HCT116 (cell line): Measurements from ENCODE around the gene MEN1. TPM values are rescaled to one million over a fixed set of nuclear protein-coding genes. Genes with fewer than 3 reads are reported as not detected.

Experiments used
- ATAC-seq: fragments of 200-7000 bp; cut with Tn5 transposase; 2 replicates; pipeline ENCODE4 v1.9.1; 2020; ENCODE audit warnings: mild to moderate bottlenecking, moderate library complexity
- BruUV-seq: library from RNA; stranded (reverse); fragments of 400-500 nt; replicated peaks from 2 replicates; lab custom pipeline; 2021; lab: Mats Ljungman, UMichigan
- CTCF ChIA-PET: fragments of 300-600 bp; sonication (Branson Sonifier 250); formaldehyde crosslinking; loops from one replicate; lab custom pipeline; 2021; ENCODE audit warnings: antibody characterized with exemption; lab: Charles Lee
- POLR2A ChIA-PET: fragments of 300-600, 350-600 bp; sonication (Branson Sonifier 250); formaldehyde crosslinking; loops from one replicate; lab custom pipeline; 2021; ENCODE audit warnings: antibody characterized with exemption; lab: Charles Lee
- RAD21 ChIA-PET, 2 experiments: fragments of 300-600 bp; sonication (Branson Sonifier 250); formaldehyde crosslinking; loops; one replicate each; lab custom pipeline; 2023; ENCODE audit warnings: low total read pairs in 2 of 2; ENCODE audit not compliant: uncharacterized antibody in 2 of 2, unreplicated experiment in 2 of 2, low non-redundant PET in 1 of 2; lab: Charles Lee
- DNase-seq: peaks from one replicate; pipeline ENCODE4 v3.0.0-alpha.2; 2010; ENCODE audit warnings: low read depth, low spot score
- H2AFZ ChIP-seq: fragments of 200-600 bp; shearing (Covaris generic), sonication (generic); 2 replicates; pipeline ENCODE4 v1.6.1; 2017; ENCODE audit warnings: low read depth, mixed run types, mixed read lengths, antibody characterized with exemption, low read length; ENCODE audit not compliant: poor library complexity, severe bottlenecking
- H3K27ac ChIP-seq: 2 replicates; pipeline ENCODE4 v1.5.1; 2012; ENCODE audit warnings: low read depth, low read length
- H3K27me3 ChIP-seq: fragments of 200-600 bp; sonication (generic); 2 replicates; pipeline ENCODE4 v1.6.1; 2016; ENCODE audit warnings: mixed run types, low read length, mixed read lengths; ENCODE audit not compliant: insufficient read depth
- H3K36me3 ChIP-seq, 2 experiments: fragments of 200-500 bp in 1 of 2; fragments of 200-600 bp in 1 of 2; sonication (Bioruptor generic) in 1 of 2; sonication (generic) in 1 of 2; 2 replicates each; pipeline versions ENCODE4 v1.5.1 to v1.6.1; 2014 to 2016; ENCODE audit warnings: low read length in 2 of 2, inconsistent platforms in 1 of 2, mixed read lengths in 1 of 2, mixed run types in 1 of 2; ENCODE audit not compliant: insufficient read depth in 2 of 2, control insufficient read depth in 1 of 2
- H3K4me1 ChIP-seq, 2 experiments: fragments of 200-600 bp in 1 of 2; sonication (generic) in 1 of 2; 2 replicates each; pipeline versions ENCODE4 v1.5.1 to v1.6.1; 2012 to 2017; ENCODE audit warnings: low read length in 2 of 2, inconsistent platforms in 1 of 2, mild to moderate bottlenecking in 1 of 2, mixed read lengths in 1 of 2, mixed run types in 1 of 2, moderate library complexity in 1 of 2; ENCODE audit not compliant: insufficient read depth in 2 of 2, control insufficient read depth in 1 of 2
- H3K4me2 ChIP-seq: fragments of 200-600 bp; sonication (generic); 2 replicates; pipeline ENCODE4 v1.6.1; 2017; ENCODE audit warnings: mixed run types, low read length, mixed read lengths
- H3K4me3 ChIP-seq, 2 experiments: fragments of 200-600 bp in 1 of 2; sonication (generic) in 1 of 2; replicated peaks in 1 of 2; 2 replicates each; pipeline ENCODE4 v1.5.1; 2011 to 2016; ENCODE audit warnings: low read length in 2 of 2, control low read depth in 1 of 2, low read depth in 1 of 2, mild to moderate bottlenecking in 1 of 2, mixed read lengths in 1 of 2, mixed run types in 1 of 2
- H3K79me2 ChIP-seq: fragments of 200-600 bp; sonication (generic); 2 replicates; pipeline ENCODE4 v1.6.1; 2017; ENCODE audit warnings: mild to moderate bottlenecking, mixed run types, low read length, moderate library complexity, mixed read lengths; ENCODE audit not compliant: insufficient read depth
- H3K9ac ChIP-seq: fragments of 200-600 bp; sonication (generic); 2 replicates; pipeline ENCODE4 v1.6.1; 2016; ENCODE audit warnings: low read length, mixed read lengths
- H3K9me2 ChIP-seq: fragments of 200-600 bp; sonication (generic), shearing (Covaris generic); 2 replicates; pipeline ENCODE4 v1.6.1; 2017; ENCODE audit warnings: mixed run types, mild to moderate bottlenecking, moderate library complexity; ENCODE audit not compliant: insufficient read depth
- H3K9me3 ChIP-seq, 2 experiments: fragments of 200-500 bp in 1 of 2; fragments of 200-600 bp in 1 of 2; sonication (Bioruptor generic) in 1 of 2; sonication (generic) in 1 of 2; 2 replicates each; pipeline ENCODE4 v1.6.1; 2014 to 2017; ENCODE audit warnings: low read length in 2 of 2, mixed read lengths in 2 of 2, inconsistent platforms in 1 of 2, low read depth in 1 of 2, mild to moderate bottlenecking in 1 of 2, mixed run types in 1 of 2, moderate library complexity in 1 of 2; ENCODE audit not compliant: control insufficient read depth in 1 of 2, insufficient read depth in 1 of 2
- H4K20me1 ChIP-seq: fragments of 200-600 bp; sonication (generic), shearing (Covaris generic); 2 replicates; pipeline ENCODE4 v1.6.1; 2017; ENCODE audit warnings: mixed run types, mild to moderate bottlenecking, moderate library complexity; ENCODE audit not compliant: insufficient read depth
- EGR1 ChIP-seq: IDR thresholded peaks from 2 replicates; pipeline ENCODE4 v1.6.1; 2012; ENCODE audit warnings: low read depth
- ELF1 ChIP-seq: IDR thresholded peaks from 2 replicates; pipeline ENCODE4 v1.6.1; 2012; ENCODE audit warnings: low read depth, borderline replicate concordance
- EZH2phosphoT487 ChIP-seq: fragments of 200-600 bp; IDR thresholded peaks from 2 replicates; pipeline ENCODE4 v1.6.1; 2018; ENCODE audit warnings: antibody characterized with exemption, borderline replicate concordance
- JUND ChIP-seq: IDR thresholded peaks from 2 replicates; pipeline ENCODE4 v1.6.1; 2012
- POLR2A ChIP-seq: IDR thresholded peaks from 2 replicates; pipeline ENCODE4 v1.7.0; 2011; ENCODE audit warnings: borderline replicate concordance; ENCODE audit not compliant: insufficient read depth, insufficient read length; ENCODE audit errors: extremely low read depth
- POLR2AphosphoS5 ChIP-seq: IDR thresholded peaks from 2 replicates; pipeline ENCODE4 v1.6.1; 2011; ENCODE audit warnings: mild to moderate bottlenecking, low read depth, low read length, moderate library complexity
- SRF ChIP-seq: IDR thresholded peaks from 2 replicates; pipeline ENCODE4 v1.6.1; 2012; ENCODE audit warnings: low read depth
- TCF7L2 ChIP-seq: IDR thresholded peaks from 2 replicates; pipeline ENCODE4 v1.7.0; 2011; ENCODE audit warnings: borderline replicate concordance, inconsistent platforms; ENCODE audit not compliant: insufficient read depth, insufficient read length; ENCODE audit errors: extremely low read depth
- YY1 ChIP-seq: IDR thresholded peaks from 2 replicates; pipeline ENCODE4 v1.6.1; 2011; ENCODE audit warnings: low read length, low read depth, moderate library complexity, mild to moderate bottlenecking; ENCODE audit not compliant: insufficient replicate concordance; ENCODE audit errors: extremely low read depth
- ZFX ChIP-seq: fragments of 450-650 bp; IDR thresholded peaks from 2 replicates; pipeline ENCODE4 v1.6.1; 2017
- ZNF274 ChIP-seq: fragments of 200-500 bp; sonication (Bioruptor generic); IDR thresholded peaks from 2 replicates; pipeline ENCODE4 v1.6.1; 2014; ENCODE audit warnings: mild to moderate bottlenecking, low read depth, low read length, inconsistent platforms
- intact Hi-C: fragments of 100-400 bp; cut with micrococcal nuclease; formaldehyde crosslinking; loops from 2 replicates; pipeline ENCODE4 v1.10.0; 2022
- total RNA-seq: library from RNA; stranded (reverse); gene quantifications from one replicate; pipeline ENCODE4 v1.2.1, GENCODE V29; 2021; ENCODE audit not compliant: unreplicated experiment
- TF ChIP-seq, protein P1 (sequence below), 3 experiments: fragments of 200-600 bp in 1 of 3; sonication (generic) in 1 of 3; IDR thresholded peaks in 2 of 3; conservative IDR thresholded peaks in 1 of 3; 2 replicates each; pipeline ENCODE4 v1.5.1; 2012 to 2017; ENCODE audit warnings: low read depth in 2 of 3, low read length in 2 of 3, antibody characterized with exemption in 1 of 3, borderline replicate concordance in 1 of 3, control low read depth in 1 of 3, mild to moderate bottlenecking in 1 of 3, mixed read lengths in 1 of 3, mixed run types in 1 of 3, moderate library complexity in 1 of 3; ENCODE audit not compliant: insufficient read depth in 1 of 3

MEN1 gene
- total RNA-seq, 1 experiment from 2014 or later = 62.1 TPM

DNA sequence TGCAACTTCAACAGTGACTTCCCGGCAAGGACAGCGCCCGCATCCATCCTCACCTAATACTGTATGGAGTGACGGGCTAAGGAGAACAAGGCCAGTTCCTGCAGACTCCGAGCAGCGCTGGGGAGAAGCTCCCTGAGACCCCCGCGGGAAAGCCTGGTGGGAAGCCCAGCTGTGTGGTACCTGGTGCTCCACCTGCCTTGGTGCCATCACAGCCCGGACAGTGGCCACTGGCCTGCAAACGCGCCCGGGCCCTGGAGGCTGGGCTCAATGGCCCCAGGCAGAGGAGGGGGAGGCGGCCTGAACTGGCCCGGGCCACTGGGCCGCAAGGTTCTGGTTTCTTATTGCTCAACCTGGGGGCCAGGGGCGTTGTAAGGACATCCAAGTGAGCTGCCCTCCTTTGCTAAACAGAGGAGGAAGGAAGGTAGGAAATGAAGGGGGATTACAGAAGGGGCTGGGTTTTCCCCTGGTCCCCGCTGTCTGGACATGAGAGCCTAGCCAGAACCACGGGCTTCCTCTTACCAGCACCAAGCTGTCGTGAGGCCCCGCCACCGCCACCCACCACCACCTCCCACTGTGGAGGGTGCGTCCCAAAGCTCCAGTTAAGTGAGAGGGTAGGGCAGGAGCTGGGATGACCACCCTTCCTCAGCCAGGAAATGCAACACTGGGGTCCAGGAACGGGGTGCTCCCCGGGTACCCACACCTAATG lies 42.6 kb upstream of the MEN1 start:
- no peaks in the 10 kb centered on the region for H3K9me2 ChIP-seq
- H3K79me2 ChIP-seq = peaks cover 28% of the 10 kb centered on the region
- no peaks in the 10 kb centered on the region for H3K9me3 ChIP-seq
- H3K36me3 ChIP-seq = peaks cover 0 to 28% of the 10 kb centered on the region in 2 experiments; a peak in 2 of 4 replicates
- no peak overlapping the region for H2AFZ ChIP-seq
- H3K27me3 ChIP-seq = no peaks in the 10 kb centered on the region
- peak overlapping the region; percentile 65 for H3K9ac ChIP-seq
- no peak for TF ChIP-seq YY1
- TF ChIP-seq EGR1 = no peak
- TF ChIP-seq EZH2phosphoT487 = no peak
- TF ChIP-seq, protein P1, sequence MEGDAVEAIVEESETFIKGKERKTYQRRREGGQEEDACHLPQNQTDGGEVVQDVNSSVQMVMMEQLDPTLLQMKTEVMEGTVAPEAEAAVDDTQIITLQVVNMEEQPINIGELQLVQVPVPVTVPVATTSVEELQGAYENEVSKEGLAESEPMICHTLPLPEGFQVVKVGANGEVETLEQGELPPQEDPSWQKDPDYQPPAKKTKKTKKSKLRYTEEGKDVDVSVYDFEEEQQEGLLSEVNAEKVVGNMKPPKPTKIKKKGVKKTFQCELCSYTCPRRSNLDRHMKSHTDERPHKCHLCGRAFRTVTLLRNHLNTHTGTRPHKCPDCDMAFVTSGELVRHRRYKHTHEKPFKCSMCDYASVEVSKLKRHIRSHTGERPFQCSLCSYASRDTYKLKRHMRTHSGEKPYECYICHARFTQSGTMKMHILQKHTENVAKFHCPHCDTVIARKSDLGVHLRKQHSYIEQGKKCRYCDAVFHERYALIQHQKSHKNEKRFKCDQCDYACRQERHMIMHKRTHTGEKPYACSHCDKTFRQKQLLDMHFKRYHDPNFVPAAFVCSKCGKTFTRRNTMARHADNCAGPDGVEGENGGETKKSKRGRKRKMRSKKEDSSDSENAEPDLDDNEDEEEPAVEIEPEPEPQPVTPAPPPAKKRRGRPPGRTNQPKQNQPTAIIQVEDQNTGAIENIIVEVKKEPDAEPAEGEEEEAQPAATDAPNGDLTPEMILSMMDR (IDR thresholded peaks at IDR 0.05 in 2 of 3, conservative IDR thresholded peaks at IDR 0.05 in 1 of 3; ENCODE audit: borderline replicate concordance in 1 of 3, insufficient read depth in 1 of 3, low read depth in 2 of 3, low read length in 2 of 3) = no peak
- TF ChIP-seq JUND = no peak
- no peak for TF ChIP-seq POLR2AphosphoS5
- TF ChIP-seq ELF1 = no peak
- no peak for TF ChIP-seq POLR2A
- no peak for TF ChIP-seq ZFX
- no peak for TF ChIP-seq SRF
- TF ChIP-seq ZNF274 = no peak
- TF ChIP-seq TCF7L2 = no peak
- no peak for DNase-seq
- no TSS peak for BruUV-seq
- intact Hi-C loops = no loop called here
- peak overlapping the region; percentile 99 for H3K27ac ChIP-seq
- ChIA-PET CTCF (interaction anchor here (0.9 kb wide), 1 partner anchor 8 kb away, joined by 6 read pairs; the partner anchor contains the start of gene CDC42BPG), RAD21 (no interaction called here), POLR2A (interaction anchor here (9.0 kb wide), 1 partner anchor 25 kb away, joined by 56 read pairs; the partner anchor contains the start of gene EHD1)
- no peak overlapping the region for H3K4me3 ChIP-seq
- ATAC-seq = no peak
- no peaks in the 10 kb centered on the region for H4K20me1 ChIP-seq
- peak overlapping the region; percentile 82; the same call in 1 of the 2 replicates for H3K4me2 ChIP-seq
- H3K4me1 ChIP-seq = peaks cover 89 to 100% of the 10 kb centered on the region in 2 experiments
